ENCODE measurements around the gene PTPRF. TPM values are rescaled to one million over a fixed set of nuclear protein-coding genes. Genes with fewer than 3 reads are reported as not detected.
A peak's percentile ranks its signal among the peaks of the same experiment; 100 is the strongest.

The PTPRF gene
- total RNA-seq, 1 donor from 2014 or later = 36.4 TPM

- no peak for DNase-seq (ENCODE audit: low spot score)
Observed at GRCh38 chr1:43551396-43551888, 20.8 kb downstream of the PTPRF start.

DNA sequence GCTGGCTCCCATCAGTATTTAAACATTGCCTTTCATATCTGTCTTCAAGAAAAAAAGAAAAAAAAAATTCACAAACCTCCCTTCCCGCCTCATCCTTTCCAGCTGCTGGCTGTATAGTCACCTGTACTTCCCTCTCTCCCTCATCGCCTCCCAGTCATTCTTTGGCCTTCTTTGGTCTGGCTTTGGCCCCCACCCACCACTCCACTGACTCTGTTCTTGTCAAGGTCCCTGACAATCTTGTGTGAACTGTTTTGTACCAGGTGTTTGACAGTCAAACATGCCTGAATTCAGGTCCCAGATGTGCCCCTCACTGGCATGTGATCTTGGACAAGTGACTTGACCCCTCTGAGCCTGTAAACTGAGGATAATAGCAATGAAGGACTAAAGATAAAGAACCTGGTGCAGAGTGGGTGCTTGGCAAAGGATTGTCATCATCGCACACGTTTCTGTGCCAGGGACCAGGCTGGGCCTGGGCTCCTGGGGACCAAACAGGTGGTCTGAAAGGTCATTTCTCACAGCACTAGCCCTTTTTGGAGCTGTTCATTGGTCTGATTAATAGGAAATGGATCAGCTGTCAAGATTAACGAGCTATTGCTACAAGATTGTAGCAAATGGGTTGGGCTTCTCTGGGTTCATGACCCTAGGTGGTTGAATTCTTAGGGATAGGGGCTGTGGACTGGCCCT, 21.5 kb downstream of the PTPRF start:
- DNase-seq (ENCODE audit: low spot score) = no peak

GRCh38 chr1:43552813-43553212, 22.1 kb downstream of the PTPRF start:
- peak; percentile 91 for DNase-seq (ENCODE audit: low spot score)

DNA sequence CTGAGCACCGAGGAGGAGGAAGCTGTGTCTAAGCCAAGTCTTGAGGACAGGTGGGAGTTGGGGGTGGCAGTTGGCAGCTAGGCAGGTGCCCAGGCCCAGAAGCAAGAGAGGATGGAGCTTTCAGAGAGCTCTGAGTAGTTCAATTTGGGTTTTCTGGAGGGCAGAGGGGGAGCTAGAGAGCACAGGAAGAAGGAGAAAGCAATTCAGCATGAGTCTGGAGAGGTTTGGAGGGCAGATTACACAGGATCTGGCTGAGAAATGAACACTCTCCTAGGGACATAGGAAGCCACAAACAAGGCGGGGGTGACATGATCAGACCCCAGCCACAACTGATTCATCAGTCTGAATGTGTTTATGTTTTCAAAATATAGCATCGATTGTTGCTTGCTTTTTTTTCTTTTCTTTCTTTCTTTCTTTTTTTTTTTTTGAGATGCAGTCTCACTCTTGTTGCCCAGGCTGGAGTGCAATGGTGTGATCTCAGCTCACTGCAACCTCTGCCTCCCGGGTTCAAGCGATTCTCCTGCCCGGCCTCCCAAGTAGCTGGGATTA, 23.8 kb downstream of the PTPRF start:
- DNase-seq (ENCODE audit: low spot score) = no peak

DNA sequence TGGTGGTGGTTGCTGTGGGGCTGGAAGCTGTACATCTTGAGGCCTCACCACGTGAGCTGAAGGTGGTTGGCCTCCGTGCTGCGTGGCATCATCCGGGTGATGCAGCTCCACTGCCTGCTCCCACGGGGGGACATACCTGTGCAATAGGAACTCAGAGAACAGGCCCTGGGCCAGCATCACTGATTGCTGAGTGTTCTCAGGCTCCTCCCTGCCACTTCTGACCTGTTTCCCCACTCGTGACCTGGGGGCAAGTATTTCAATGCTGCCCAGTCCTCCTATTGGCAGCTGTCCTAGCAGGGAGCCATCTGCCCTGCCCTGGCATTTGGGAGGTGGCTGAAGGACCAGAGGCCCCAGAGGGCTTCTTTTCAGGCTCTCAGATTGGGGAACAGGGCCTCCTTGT, 26.1 kb downstream of the PTPRF start:
- no peak for DNase-seq (ENCODE audit: low spot score)

- DNase-seq (ENCODE audit: low spot score) = peak; percentile 94
Observed at GRCh38 chr1:43557744-43558245, 27.1 kb downstream of the PTPRF start.

- DNase-seq (ENCODE audit: low spot score) = peak; percentile 87
Observed at GRCh38 chr1:43558346-43558841, 27.7 kb downstream of the PTPRF start.

DNA sequence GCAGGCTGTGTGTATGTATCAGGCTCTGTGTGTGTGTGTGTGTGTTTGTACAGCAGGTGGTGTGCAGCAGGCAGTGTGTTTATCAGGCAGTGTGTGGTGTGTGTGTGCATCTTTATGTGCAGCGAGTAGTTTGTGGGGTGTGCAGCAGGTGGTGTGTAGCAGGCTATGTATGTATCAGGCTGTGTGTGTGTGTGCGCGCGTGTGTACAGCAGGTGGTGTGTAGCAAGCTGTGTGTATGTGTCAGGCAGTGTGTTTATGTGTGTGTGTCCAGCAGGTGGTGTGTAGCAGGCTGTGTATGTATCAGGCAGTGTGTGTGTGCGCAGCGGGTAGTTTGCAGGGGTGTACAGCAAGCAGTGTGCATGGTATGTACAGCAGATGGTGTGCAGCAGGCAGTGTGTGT, 29.0 kb downstream of the PTPRF start:
- DNase-seq (ENCODE audit: low spot score) = no peak

DNA sequence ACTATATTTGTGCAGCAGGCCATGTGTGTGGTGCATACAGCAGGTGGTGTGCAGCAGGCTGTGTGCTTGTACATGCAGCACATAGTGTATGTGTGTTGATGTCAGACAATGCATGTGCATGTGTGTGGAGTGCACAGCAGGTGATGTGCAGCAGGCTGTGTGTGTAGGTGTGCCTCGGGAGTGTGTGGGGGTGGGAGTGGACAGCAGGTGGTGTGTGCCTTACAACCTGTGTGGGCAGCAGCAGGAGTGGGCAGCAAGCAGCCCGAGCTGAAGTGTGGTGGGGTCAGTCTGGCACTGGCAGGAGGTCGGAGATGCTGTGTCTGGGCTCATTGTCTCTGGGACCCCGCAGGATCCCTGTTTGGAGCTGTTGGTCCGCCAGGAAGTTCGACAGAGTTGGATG, 29.6 kb downstream of the PTPRF start:
- no peak for DNase-seq (ENCODE audit: low spot score)

GRCh38 chr1:43563876-43564539, 33.3 kb downstream of the PTPRF start:
- peak; percentile 81 for DNase-seq (ENCODE audit: low spot score)

DNA sequence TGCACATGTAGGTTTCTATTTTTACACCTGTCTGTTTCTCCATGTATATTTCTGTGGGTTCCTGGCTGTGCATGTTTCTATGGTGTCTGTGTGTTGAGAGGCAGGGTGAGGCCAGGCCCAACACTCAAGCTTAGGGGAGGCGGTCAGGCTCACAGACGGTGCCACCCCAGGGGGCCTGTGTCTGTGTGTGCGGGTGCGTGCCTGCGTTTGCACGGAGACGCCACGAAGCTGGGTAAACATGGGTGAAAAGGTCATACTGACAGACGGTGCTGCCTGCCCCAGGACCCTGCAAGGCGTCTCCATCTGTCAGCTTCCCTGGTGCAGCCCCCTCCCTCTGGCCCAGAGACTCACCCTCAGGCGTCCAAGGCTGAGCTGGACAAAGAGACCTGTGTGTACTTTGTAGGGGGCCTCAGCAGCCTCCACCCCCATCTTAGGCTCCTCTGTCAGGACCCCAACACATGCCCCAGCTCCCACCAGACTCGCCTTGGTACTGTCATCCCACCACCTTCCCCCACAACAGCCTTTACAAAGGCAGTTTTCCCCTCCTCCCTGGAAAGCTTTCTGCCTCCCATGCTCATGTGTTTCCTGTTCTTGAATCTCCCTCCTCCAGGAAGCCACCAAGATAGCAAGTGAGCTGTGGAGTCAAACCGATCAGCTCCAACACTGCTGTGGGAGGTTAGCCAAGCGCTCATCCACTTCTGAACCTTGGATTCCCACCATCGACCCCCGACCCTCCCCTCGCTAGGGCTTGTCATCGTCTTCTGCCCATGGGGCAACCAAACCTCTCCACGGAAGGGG, 34.1 kb downstream of the PTPRF start:
- DNase-seq (ENCODE audit: low spot score) = no peak

DNA sequence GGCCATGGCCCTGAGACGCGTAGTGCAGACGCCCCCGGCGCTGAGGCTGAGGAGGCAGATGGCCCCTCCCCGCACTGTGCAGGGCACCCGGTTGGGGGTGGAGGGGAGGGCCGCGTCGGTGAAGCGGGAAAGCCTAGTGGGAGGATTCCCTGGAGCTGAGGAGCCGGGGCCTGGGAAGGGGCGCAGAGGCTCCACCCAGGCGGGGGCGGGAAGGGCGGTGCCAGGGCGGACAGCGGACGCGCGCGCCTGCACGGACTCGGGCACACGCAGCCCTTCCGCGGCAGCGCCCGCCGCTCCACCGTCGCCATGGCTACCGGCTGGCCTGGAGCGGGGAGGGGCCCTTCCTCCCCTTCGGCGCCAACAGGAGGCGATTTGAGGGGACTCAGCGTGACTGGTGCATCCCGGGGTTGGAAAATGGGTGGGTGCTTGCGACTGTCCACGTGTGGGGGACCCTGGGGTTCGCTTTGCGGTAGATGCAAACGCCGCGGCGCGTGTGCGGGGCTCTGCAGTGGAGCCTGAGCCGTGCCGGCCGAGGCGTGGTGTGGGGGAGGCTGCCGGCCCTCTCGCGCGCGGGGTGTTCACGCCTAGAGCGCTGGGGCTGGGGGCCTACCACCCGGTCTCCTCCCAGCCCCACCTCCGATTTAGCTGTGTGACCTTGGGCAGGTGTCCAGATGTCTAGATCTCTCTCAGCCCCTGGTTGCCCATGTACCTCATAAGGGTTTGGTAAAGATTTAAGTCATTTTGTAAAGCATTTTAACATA, 35.1 kb downstream of the PTPRF start:
- DNase-seq (ENCODE audit: low spot score) = peak; percentile 90

DNA sequence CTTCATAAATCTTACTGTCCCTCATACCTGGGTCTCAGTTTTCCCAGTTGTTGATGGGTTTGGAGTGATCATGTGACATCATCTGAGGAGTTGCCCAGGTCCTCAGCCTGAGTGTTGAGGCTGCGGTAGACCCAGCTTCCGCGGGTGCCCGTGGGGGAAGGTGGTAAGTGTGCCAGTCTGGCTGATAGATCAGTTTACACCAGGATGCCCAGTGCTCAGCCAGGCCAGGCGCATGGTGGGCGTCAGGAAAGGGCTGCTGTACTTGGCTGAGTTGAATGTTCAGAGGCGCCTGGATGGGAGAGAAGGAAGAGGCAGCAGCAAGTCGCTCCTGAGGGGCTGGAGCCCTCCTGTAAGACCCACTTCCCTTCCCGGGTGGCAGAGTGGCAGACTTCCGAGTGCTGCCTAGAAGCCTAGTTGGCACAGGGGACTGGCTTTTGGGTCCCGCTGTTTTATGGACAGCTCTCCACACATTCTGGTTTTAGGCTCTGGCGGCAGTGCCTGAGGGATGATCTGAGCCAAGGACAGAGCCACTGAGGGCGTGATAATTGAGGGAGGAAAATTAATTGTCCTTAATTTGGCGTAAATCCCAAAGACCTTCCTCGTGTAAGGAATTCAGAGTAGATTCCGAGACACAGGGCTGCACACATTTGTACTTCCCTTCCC, 35.8 kb downstream of the PTPRF start:
- no peak for DNase-seq (ENCODE audit: low spot score)

DNA sequence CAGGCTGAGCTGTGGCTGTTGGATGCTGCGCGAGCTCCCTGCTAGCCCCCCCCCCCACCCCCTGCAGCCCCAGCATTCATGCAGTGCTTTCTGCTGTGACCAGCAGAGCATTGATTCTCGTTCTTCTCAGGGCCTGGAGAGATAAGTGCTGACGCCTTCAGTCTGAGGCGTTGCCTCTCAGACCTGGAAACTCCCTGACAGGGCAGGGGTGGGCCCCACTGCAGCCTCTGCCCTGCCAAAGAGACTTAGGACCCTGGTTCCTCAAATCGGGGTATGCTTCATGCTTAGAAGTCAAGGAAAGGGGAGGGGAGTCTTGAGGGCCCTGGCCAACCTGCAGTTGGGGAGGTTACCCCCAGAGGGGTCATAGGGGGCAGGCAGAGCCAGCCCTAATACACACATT, 38.5 kb downstream of the PTPRF start:
- no peak for DNase-seq (ENCODE audit: low spot score)

- no peak for DNase-seq (ENCODE audit: low spot score)
Observed at GRCh38 chr1:43570277-43570676, 39.6 kb downstream of the PTPRF start.

DNA sequence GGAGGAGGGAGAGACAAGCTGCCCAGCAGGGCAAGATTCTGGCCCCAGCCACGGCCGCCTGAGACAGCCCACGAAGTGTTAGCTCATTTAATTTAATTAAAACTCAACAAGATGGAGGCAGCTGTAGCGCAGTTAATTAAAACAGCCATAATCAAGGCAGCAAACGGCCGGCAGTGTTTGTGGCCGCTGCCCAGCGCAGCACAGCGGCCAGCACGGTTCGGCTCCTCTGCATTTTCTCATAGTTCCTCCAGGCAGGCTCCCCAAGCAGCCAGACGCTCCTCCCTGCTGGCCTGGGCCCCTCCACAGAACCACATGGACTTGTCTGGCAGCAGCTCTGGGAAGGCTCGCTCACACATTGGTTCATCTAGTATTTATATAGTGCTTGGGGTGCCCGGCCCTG, 40.0 kb downstream of the PTPRF start:
- DNase-seq (ENCODE audit: low spot score) = peak; percentile 49

DNA sequence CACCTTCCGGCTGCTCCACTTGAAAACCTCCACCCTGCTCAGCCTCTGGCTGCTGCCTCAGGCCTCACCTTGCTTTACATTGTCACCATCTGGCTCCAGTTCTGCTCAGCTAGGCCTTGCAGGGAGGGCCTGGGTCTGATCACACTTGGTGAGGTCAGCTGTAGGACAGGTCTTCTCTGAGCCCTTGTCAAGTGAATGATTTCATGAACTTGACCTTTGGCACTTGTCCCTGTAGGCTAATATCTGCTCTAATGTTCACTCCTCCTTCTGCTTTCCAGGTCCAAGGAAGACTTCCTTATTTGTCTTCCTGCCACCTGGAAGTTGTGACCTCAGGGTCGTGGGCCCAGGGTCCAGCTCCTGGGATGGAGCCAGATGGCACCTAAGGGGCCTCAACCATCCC, 41.4 kb downstream of the PTPRF start:
- DNase-seq (ENCODE audit: low spot score) = no peak

GRCh38 chr1:43572538-43572937, 41.9 kb downstream of the PTPRF start:
- DNase-seq (ENCODE audit: low spot score) = no peak

DNA sequence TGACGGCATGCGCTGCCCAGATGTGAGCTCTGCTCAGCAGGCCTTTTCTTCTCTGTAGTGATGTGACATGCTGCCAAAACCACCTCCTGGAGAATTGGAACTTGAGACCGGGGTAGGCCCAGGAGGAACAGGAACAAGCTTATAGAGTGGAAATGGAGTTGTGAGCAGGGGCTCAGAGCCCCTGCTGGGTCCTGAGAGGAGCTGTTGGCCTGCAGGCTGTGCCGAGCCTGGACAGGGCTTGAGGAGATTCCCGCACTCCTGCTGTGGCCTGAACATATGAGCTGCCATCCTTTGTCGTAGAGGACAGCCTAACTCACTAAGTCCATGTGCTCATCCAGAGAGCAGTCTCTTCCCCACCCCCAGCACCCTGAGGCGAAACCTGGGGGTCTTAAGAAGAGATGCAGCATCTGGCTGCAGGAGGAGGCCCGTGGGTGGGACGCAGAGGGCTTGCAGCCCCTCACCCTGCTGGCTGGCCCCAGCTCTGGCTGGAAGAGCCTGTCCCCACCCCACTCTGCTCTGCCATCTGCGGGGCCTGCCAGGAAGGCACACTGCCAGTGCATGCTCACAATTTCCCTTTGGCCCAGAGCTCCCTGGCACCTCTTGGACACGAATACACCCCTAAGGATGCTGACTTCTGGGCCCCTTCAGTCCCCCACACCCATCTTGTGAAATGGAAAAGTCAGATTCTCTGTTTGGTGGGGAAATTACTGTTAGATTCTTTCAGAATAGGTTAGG, 42.5 kb downstream of the PTPRF start:
- no peak for DNase-seq (ENCODE audit: low spot score)

- no peak for DNase-seq (ENCODE audit: low spot score)
Observed at GRCh38 chr1:43576521-43576920, 45.8 kb downstream of the PTPRF start.
